GM21825 (cell line): ENCODE results near the gene BAHCC1.

Experiments
- ATAC-seq: cut with Tn5 transposase; IDR thresholded peaks from one replicate; pipeline ENCODE4 v1.9.1; 2021; ENCODE audit warnings: mild to moderate bottlenecking, moderate library complexity; ENCODE audit not compliant: unreplicated experiment

Gene BAHCC1

GRCh38 chr17:81366648-81367047 is 28.6 kb upstream of the BAHCC1 start:
- no peak for ATAC-seq

GRCh38 chr17:81367171-81367570 is 28.1 kb upstream of the BAHCC1 start:
- no peak for ATAC-seq

GRCh38 chr17:81368161-81369022 is 26.9 kb upstream of the BAHCC1 start:
- ATAC-seq = no peak

GRCh38 chr17:81370294-81370693 is 25.0 kb upstream of the BAHCC1 start:
- ATAC-seq = no peak

GRCh38 chr17:81371910-81372760 is 23.1 kb upstream of the BAHCC1 start:
- no peak for ATAC-seq

GRCh38 chr17:81373536-81374160 is 21.6 kb upstream of the BAHCC1 start:
- ATAC-seq = no peak

- ATAC-seq = no peak
These were observed 20.4 kb upstream of the BAHCC1 start for GRCh38 chr17:81374890-81375289.

- no peak for ATAC-seq
These were observed 18.1 kb upstream of the BAHCC1 start for GRCh38 chr17:81376946-81377714.

- no peak for ATAC-seq
These were observed 16.2 kb upstream of the BAHCC1 start for GRCh38 chr17:81378941-81379511.

GRCh38 chr17:81379523-81379942 is 15.7 kb upstream of the BAHCC1 start:
- ATAC-seq = no peak

GRCh38 chr17:81380131-81380530 is 15.1 kb upstream of the BAHCC1 start:
- no peak for ATAC-seq

GRCh38 chr17:81380666-81381518 is 14.4 kb upstream of the BAHCC1 start:
- no peak for ATAC-seq

GRCh38 chr17:81381632-81382577 is 13.4 kb upstream of the BAHCC1 start:
- ATAC-seq = no peak

GRCh38 chr17:81382851-81383250 is 12.4 kb upstream of the BAHCC1 start:
- ATAC-seq = no peak

- ATAC-seq = no peak
These were observed 11.5 kb upstream of the BAHCC1 start for GRCh38 chr17:81383504-81384421.

GRCh38 chr17:81384929-81385319 is 10.3 kb upstream of the BAHCC1 start:
- no peak for ATAC-seq
